Keratinocyte (primary cell): ENCODE data around the gene CAVIN1. TPM values are rescaled to one million over a fixed set of nuclear protein-coding genes. Genes with fewer than 3 reads are reported as not detected.

Experiments used
- DNase-seq: peaks from one replicate; pipeline ENCODE4 v3.0.0-alpha.2; 2011; ENCODE audit warnings: low read depth, missing footprints, low spot score
- FAIRE-seq: peaks from 2 replicates; lab custom pipeline; 2011; peaks lifted over from hg19 to GRCh38; lab: Jason Lieb, UNC
- H2AFZ ChIP-seq: 2 replicates; pipeline ENCODE4 v1.6.0; 2012; ENCODE audit warnings: low read length, control low read depth, inconsistent platforms; ENCODE audit not compliant: control insufficient read depth
- H3K27ac ChIP-seq: 2 replicates; pipeline ENCODE4 v1.5.1; 2011; ENCODE audit warnings: low read length; ENCODE audit not compliant: control insufficient read depth, insufficient read depth
- H3K27me3 ChIP-seq: 3 replicates; pipeline ENCODE4 v1.6.0; 2011; ENCODE audit warnings: low read length; ENCODE audit not compliant: control insufficient read depth, insufficient read depth; ENCODE audit errors: extremely low read depth
- H3K36me3 ChIP-seq, 2 experiments: 2 replicates in 1 of 2; 3 replicates in 1 of 2; pipeline ENCODE4 v1.5.1; 2011; ENCODE audit warnings: low read length in 2 of 2, mild to moderate bottlenecking in 1 of 2; ENCODE audit not compliant: control insufficient read depth in 2 of 2, insufficient read depth in 2 of 2; ENCODE audit errors: extremely low read depth in 1 of 2
- H3K4me1 ChIP-seq: 3 replicates; pipeline ENCODE4 v1.5.1; 2011; ENCODE audit warnings: low read length; ENCODE audit not compliant: control insufficient read depth, insufficient read depth; ENCODE audit errors: extremely low read depth
- H3K4me2 ChIP-seq: 3 replicates; pipeline ENCODE4 v1.6.0; 2011; ENCODE audit warnings: low read depth, low read length; ENCODE audit not compliant: control insufficient read depth, insufficient read depth; ENCODE audit errors: extremely low read depth
- H3K4me3 ChIP-seq, 3 experiments: fragments of 200-600 bp in 1 of 3; sonication (generic) in 1 of 3; 2 replicates in 2 of 3; 3 replicates in 1 of 3; pipeline ENCODE4 v1.5.1; 2011 to 2016; ENCODE audit warnings: low read length in 3 of 3, mild to moderate bottlenecking in 3 of 3, control low read depth in 2 of 3, inconsistent platforms in 1 of 3, low read depth in 1 of 3, mixed read lengths in 1 of 3, mixed run types in 1 of 3, moderate library complexity in 1 of 3; ENCODE audit not compliant: control insufficient read depth in 2 of 3, insufficient read depth in 2 of 3; ENCODE audit errors: extremely low read depth in 1 of 3
- H3K79me2 ChIP-seq: 2 replicates; pipeline ENCODE4 v1.6.0; 2012; ENCODE audit warnings: low read length; ENCODE audit not compliant: control insufficient read depth, insufficient read depth
- H3K9ac ChIP-seq: 3 replicates; pipeline ENCODE4 v1.6.0; 2011; ENCODE audit warnings: low read length; ENCODE audit not compliant: control insufficient read depth, insufficient read depth; ENCODE audit errors: extremely low read depth
- H3K9me1 ChIP-seq: 3 replicates; pipeline ENCODE4 v1.6.0; 2011; ENCODE audit warnings: low read length; ENCODE audit not compliant: control insufficient read depth, insufficient read depth; ENCODE audit errors: extremely low read depth
- H3K9me3 ChIP-seq: 2 replicates; pipeline ENCODE4 v1.5.1; 2012; ENCODE audit warnings: low read depth, low read length; ENCODE audit not compliant: control insufficient read depth
- H4K20me1 ChIP-seq: 3 replicates; pipeline ENCODE4 v1.6.0; 2011; ENCODE audit warnings: low read length; ENCODE audit not compliant: control insufficient read depth, insufficient read depth; ENCODE audit errors: extremely low read depth
- EZH2 ChIP-seq: IDR thresholded peaks from one replicate; pipeline ENCODE4 v1.6.1; 2012; ENCODE audit warnings: inconsistent platforms, mild to moderate bottlenecking, low read length, moderate library complexity
- dilution Hi-C: fragments of 300-500 bp; cut with MboI; formaldehyde crosslinking; loops from one replicate; pipeline ENCODE4 v1.7.0; 2020; ENCODE audit warnings: low sequenced_read_pairs; ENCODE audit not compliant: extremely low pct_ligation_motif_present
- polyA plus RNA-seq, 5 experiments: library from polyadenylated mRNA; depleted of rRNA in 3 of 5; stranded (reverse) in 3 of 5; stranded (forward) in 1 of 5; unstranded in 1 of 5; fragments of >200 nt; gene quantifications; 1 replicate in 1 of 5; 2 replicates in 3 of 5; 3 replicates in 1 of 5; pipeline versions ENCODE4 v1.2.1 to v1.2.3, GENCODE V29; 2011 to 2012; ENCODE audit warnings: missing spikeins in 2 of 5, low read depth in 1 of 5, low replicate concordance in 1 of 5
- TF ChIP-seq, protein P1 (sequence below), 3 experiments: IDR thresholded peaks in 1 of 3; conservative IDR thresholded peaks in 1 of 3; optimal IDR thresholded peaks in 1 of 3; 2 replicates in 2 of 3; 3 replicates in 1 of 3; pipeline versions ENCODE3 to v1.5.1; 2011; ENCODE audit warnings: low read length in 3 of 3, mild to moderate bottlenecking in 3 of 3, moderate library complexity in 2 of 3, control low read depth in 1 of 3, inconsistent platforms in 1 of 3; ENCODE audit not compliant: insufficient read depth in 2 of 3; ENCODE audit errors: extremely low read depth in 1 of 3

Gene CAVIN1
- polyA plus RNA-seq, 1 donor (not counting 4 experiments of a cell fraction or from before 2014, with no cell fraction given): 172 TPM

DNA sequence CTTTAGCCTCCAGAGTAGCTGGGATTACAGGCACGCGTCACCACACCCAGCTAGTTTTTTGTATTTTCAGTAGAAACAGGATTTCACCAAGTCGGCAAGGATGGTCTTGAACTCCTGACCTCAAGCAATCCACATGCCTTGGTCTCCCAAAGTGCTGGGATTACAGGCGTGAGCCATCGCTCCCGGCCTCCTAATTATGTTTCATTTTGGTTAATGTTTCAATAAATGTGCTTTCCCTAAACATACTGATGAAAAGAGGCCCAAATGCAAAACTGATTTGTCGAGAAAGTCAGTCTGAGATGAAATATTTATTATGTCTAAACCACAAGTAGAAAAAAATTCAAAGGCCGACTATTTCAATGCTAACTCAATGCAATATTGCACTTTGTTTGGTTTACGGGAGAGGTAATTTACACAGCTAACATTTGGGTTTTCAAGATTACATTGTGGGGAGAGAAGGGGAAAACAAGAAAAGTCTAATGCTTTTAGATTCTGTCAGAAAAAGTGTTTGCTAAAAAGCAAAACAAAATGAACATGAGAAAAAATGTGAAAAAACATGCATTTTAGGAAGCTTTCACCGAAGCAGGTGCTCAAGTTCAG is 44.6 kb downstream of the CAVIN1 start:
- FAIRE-seq (no peak), DNase-seq (no peak)
- no peaks in the 10 kb centered on the region for H3K9me3 ChIP-seq
- no peaks in the 10 kb centered on the region for H4K20me1 ChIP-seq
- dilution Hi-C loops: no loop called here
- no peaks in the 10 kb centered on the region for H3K27me3 ChIP-seq
- no peak overlapping the region for H2AFZ ChIP-seq
- TF ChIP-seq EZH2: no peak
- TF ChIP-seq, protein P1, sequence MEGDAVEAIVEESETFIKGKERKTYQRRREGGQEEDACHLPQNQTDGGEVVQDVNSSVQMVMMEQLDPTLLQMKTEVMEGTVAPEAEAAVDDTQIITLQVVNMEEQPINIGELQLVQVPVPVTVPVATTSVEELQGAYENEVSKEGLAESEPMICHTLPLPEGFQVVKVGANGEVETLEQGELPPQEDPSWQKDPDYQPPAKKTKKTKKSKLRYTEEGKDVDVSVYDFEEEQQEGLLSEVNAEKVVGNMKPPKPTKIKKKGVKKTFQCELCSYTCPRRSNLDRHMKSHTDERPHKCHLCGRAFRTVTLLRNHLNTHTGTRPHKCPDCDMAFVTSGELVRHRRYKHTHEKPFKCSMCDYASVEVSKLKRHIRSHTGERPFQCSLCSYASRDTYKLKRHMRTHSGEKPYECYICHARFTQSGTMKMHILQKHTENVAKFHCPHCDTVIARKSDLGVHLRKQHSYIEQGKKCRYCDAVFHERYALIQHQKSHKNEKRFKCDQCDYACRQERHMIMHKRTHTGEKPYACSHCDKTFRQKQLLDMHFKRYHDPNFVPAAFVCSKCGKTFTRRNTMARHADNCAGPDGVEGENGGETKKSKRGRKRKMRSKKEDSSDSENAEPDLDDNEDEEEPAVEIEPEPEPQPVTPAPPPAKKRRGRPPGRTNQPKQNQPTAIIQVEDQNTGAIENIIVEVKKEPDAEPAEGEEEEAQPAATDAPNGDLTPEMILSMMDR (optimal IDR thresholded peaks at IDR 0.05 in 1 of 3, IDR thresholded peaks at IDR 0.05 in 1 of 3, conservative IDR thresholded peaks at IDR 0.05 in 1 of 3; ENCODE audit: extremely low read depth in 1 of 3, insufficient read depth in 2 of 3, low read length in 3 of 3): no peak
- H3K9me1 ChIP-seq: no peaks in the 10 kb centered on the region
- peak overlapping the region; percentile 41 for H3K27ac ChIP-seq
- peaks cover 13% of the 10 kb centered on the region for H3K4me1 ChIP-seq
- peak overlapping the region; percentile 66 for H3K9ac ChIP-seq
- peaks cover 76% of the 10 kb centered on the region for H3K79me2 ChIP-seq
- peaks cover 0 to 6% of the 10 kb centered on the region in 2 experiments for H3K36me3 ChIP-seq
- peak overlapping the region; percentile 78 for H3K4me2 ChIP-seq
- peak overlapping the region in 1 of 3 experiments; percentile 58 for H3K4me3 ChIP-seq

GRCh38 chr17:42373896-42374295 is 49.2 kb downstream of the CAVIN1 start:
- Histone ChIP-seq H3K4me3 (no peak overlapping the region), H3K36me3 (no peaks in the 10 kb centered on the region), H3K9me3 (no peaks in the 10 kb centered on the region), H3K4me1 (peaks cover 2% of the 10 kb centered on the region), H3K27ac (no peak overlapping the region), H3K79me2 (peaks cover 67% of the 10 kb centered on the region), H2AFZ (no peak overlapping the region), H3K27me3 (no peaks in the 10 kb centered on the region), H3K9me1 (no peaks in the 10 kb centered on the region), H3K9ac (no peak overlapping the region), H4K20me1 (no peaks in the 10 kb centered on the region), H3K4me2 (no peak overlapping the region)
- FAIRE-seq: no peak
- TF ChIP-seq, protein P1 (optimal IDR thresholded peaks at IDR 0.05 in 1 of 3, IDR thresholded peaks at IDR 0.05 in 1 of 3, conservative IDR thresholded peaks at IDR 0.05 in 1 of 3; ENCODE audit: extremely low read depth in 1 of 3, insufficient read depth in 2 of 3, low read length in 3 of 3): no peak
- no peak for TF ChIP-seq EZH2
- DNase-seq: no peak
- dilution Hi-C loops: no loop called here
